ENCODE data around the gene ARSH. TPM values are rescaled to one million over a fixed set of nuclear protein-coding genes. Genes with fewer than 3 reads are reported as not detected.

The ARSH gene
- total RNA-seq, 1 experiment from 2014 or later = not detected

GRCh38 chrX:3075959-3076358, 69.6 kb downstream of the ARSH start:
- TF ChIP-seq TCF7L2 (IDR thresholded peaks at IDR 0.05; ENCODE audit: low read depth, low read length) (no peak), REST (IDR thresholded peaks at IDR 0.05; ENCODE audit: insufficient read depth in 1 of 2, low read depth in 2 of 2, low read length in 1 of 2) (no peak), POLR2AphosphoS5 (IDR thresholded peaks at IDR 0.05; ENCODE audit: low read depth, low read length) (no peak), SIN3A (IDR thresholded peaks at IDR 0.05; ENCODE audit: borderline replicate concordance, insufficient read depth, low read depth, low read length) (no peak), CTCF (IDR thresholded peaks at IDR 0.05) (no peak)
- ATAC-seq (no peak), DNase-seq (ENCODE audit: low read depth, low spot score) (no peak)
- in situ Hi-C loops (cut with HindIII; ENCODE audit: low pct_unique_long_range_greater_than_20kb, low sequenced_read_pairs) = no loop called here
- Histone ChIP-seq H3K9me3 (ENCODE audit: control insufficient read depth, insufficient read depth, low read depth, low read length) (no peaks in the 10 kb centered on the region), H3K4me3 (ENCODE audit: low read depth in 2 of 2, low read length in 2 of 2) (no peak overlapping the region), H3K27me3 (ENCODE audit: control insufficient read depth, insufficient read depth, low read length) (peaks cover 2% of the 10 kb centered on the region; the same call in 1 of the 2 replicates), H3K36me3 (ENCODE audit: control insufficient read depth, insufficient read depth, low read length) (no peaks in the 10 kb centered on the region), H3K4me1 (ENCODE audit: control insufficient read depth, insufficient read depth, low read length) (no peaks in the 10 kb centered on the region), H3K27ac (ENCODE audit: low read length) (no peak overlapping the region)
- BruUV-seq (replicated peaks) = no TSS peak
- POLR2A ChIA-PET = no interaction called here
- intact Hi-C loops (cut with micrococcal nuclease; ENCODE audit: unreplicated experiment) = no loop called here
- CTCF ChIA-PET = no interaction called here

- ChIA-PET CTCF (no interaction called here), POLR2A (no interaction called here)
- H3K27me3 ChIP-seq (ENCODE audit: control insufficient read depth, insufficient read depth, low read length) = peaks cover 2% of the 10 kb centered on the region; the same call in 1 of the 2 replicates
- in situ Hi-C loops (cut with HindIII; ENCODE audit: low pct_unique_long_range_greater_than_20kb, low sequenced_read_pairs) (no loop called here), intact Hi-C loops (cut with micrococcal nuclease; ENCODE audit: unreplicated experiment) (no loop called here)
- ATAC-seq (no peak), DNase-seq (ENCODE audit: low read depth, low spot score) (no peak)
- H3K36me3 ChIP-seq (ENCODE audit: control insufficient read depth, insufficient read depth, low read length) = no peaks in the 10 kb centered on the region
- BruUV-seq (replicated peaks) = no TSS peak
- H3K4me1 ChIP-seq (ENCODE audit: control insufficient read depth, insufficient read depth, low read length) = no peaks in the 10 kb centered on the region
- H3K9me3 ChIP-seq (ENCODE audit: control insufficient read depth, insufficient read depth, low read depth, low read length) = no peaks in the 10 kb centered on the region
- H3K4me3 ChIP-seq (ENCODE audit: low read depth in 2 of 2, low read length in 2 of 2) = no peak overlapping the region
- TF ChIP-seq POLR2AphosphoS5 (IDR thresholded peaks at IDR 0.05; ENCODE audit: low read depth, low read length) = no peak
- TF ChIP-seq REST (IDR thresholded peaks at IDR 0.05; ENCODE audit: insufficient read depth in 1 of 2, low read depth in 2 of 2, low read length in 1 of 2) = no peak
- TF ChIP-seq CTCF (IDR thresholded peaks at IDR 0.05) = no peak
- no peak for TF ChIP-seq SIN3A (IDR thresholded peaks at IDR 0.05; ENCODE audit: borderline replicate concordance, insufficient read depth, low read depth, low read length)
- no peak overlapping the region for H3K27ac ChIP-seq (ENCODE audit: low read length)
Observed at GRCh38 chrX:3076416-3076991, 70.2 kb downstream of the ARSH start.
